ENCODE results near the gene TULP4.

The TULP4 gene

DNA sequence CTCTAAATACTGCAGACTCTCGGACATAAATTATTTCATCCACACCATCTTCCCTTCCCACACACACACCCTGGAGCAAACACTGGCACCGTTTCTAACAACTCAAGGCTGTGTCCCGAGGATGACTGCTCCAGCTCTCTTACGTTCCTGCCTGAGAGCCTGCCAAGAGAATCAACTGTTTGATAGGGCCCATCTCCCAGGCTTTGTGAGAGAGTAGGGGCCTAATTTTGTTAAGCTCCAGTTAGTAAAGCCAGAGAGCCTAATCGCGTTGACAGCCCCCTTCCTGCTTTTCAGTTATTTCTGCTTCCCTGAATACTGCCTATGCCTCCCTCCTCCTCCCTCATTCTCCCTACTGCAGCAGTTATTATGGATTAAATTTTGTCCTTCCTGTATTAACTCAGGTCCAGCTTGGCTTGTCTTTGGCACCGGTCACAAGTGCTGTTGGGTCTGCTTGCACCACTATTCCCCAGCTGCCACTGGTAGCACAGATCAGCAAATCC, 129.5 kb downstream of the TULP4 start (continued):
- TF ChIP-seq TCF4 (CRISPR knock-in tag; IDR thresholded peaks at IDR 0.05; ENCODE audit: borderline replicate concordance) (peak; percentile 39; the same call in 1 of the 2 replicates), ISL1 (CRISPR knock-in tag; IDR thresholded peaks at IDR 0.05) (peak; percentile 21; the same call in 1 of the 2 replicates), TOX (CRISPR knock-in tag; IDR thresholded peaks at IDR 0.05; ENCODE audit: borderline replicate concordance) (no peak), GLIS3 (CRISPR knock-in tag; IDR thresholded peaks at IDR 0.05) (no peak), ZNF70 (CRISPR knock-in tag; IDR thresholded peaks at IDR 0.05) (no peak)
- TF ChIP-seq, protein P1, sequence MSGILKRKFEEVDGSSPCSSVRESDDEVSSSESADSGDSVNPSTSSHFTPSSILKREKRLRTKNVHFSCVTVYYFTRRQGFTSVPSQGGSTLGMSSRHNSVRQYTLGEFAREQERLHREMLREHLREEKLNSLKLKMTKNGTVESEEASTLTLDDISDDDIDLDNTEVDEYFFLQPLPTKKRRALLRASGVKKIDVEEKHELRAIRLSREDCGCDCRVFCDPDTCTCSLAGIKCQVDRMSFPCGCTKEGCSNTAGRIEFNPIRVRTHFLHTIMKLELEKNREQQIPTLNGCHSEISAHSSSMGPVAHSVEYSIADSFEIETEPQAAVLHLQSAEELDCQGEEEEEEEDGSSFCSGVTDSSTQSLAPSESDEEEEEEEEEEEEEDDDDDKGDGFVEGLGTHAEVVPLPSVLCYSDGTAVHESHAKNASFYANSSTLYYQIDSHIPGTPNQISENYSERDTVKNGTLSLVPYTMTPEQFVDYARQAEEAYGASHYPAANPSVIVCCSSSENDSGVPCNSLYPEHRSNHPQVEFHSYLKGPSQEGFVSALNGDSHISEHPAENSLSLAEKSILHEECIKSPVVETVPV (CRISPR knock-in tag; IDR thresholded peaks at IDR 0.05), result no peak

DNA sequence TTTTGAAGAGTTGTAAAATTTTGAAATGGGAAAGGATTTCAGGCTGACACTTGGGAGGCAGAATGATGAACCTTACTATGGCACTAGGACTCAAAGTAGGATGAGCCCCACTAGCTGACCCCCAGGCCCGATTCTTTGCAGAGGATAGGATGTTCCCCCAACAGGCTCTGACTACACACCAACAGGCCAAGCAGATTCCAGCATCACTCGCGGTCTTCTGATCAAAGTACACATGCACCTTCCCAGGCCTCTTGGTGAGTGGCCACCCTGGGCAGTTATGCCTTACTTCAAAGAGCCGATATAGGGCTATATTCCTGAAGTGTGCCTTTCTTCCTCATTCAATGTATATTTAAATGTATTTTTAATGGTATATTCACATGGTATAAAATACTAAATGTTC, 130.0 kb downstream of the TULP4 start:
- ATAC-seq, result no peak
- TF ChIP-seq ISL1 (CRISPR knock-in tag; IDR thresholded peaks at IDR 0.05) (no peak), ZNF8 (CRISPR knock-in tag; IDR thresholded peaks at IDR 0.05) (no peak), TOX (CRISPR knock-in tag; IDR thresholded peaks at IDR 0.05; ENCODE audit: borderline replicate concordance) (no peak), ARNTL (CRISPR knock-in tag; IDR thresholded peaks at IDR 0.05; ENCODE audit: borderline replicate concordance, low read depth) (no peak), ZNF565 (CRISPR knock-in tag; conservative IDR thresholded peaks at IDR 0.05; ENCODE audit: low read depth) (no peak), ZC3H10 (CRISPR knock-in tag; IDR thresholded peaks at IDR 0.05) (no peak), ESRRG (CRISPR knock-in tag; IDR thresholded peaks at IDR 0.05) (no peak), ZFP3 (CRISPR knock-in tag; IDR thresholded peaks at IDR 0.05) (no peak), SNAI2 (CRISPR knock-in tag; IDR thresholded peaks at IDR 0.05) (no peak), RARB (CRISPR knock-in tag; IDR thresholded peaks at IDR 0.05) (no peak), ZNF70 (CRISPR knock-in tag; IDR thresholded peaks at IDR 0.05) (no peak), TCF4 (CRISPR knock-in tag; IDR thresholded peaks at IDR 0.05; ENCODE audit: borderline replicate concordance) (no peak), CSDC2 (CRISPR knock-in tag; IDR thresholded peaks at IDR 0.05) (no peak), ZFP30 (CRISPR knock-in tag; IDR thresholded peaks at IDR 0.05) (no peak)
- TF ChIP-seq, protein P2, sequence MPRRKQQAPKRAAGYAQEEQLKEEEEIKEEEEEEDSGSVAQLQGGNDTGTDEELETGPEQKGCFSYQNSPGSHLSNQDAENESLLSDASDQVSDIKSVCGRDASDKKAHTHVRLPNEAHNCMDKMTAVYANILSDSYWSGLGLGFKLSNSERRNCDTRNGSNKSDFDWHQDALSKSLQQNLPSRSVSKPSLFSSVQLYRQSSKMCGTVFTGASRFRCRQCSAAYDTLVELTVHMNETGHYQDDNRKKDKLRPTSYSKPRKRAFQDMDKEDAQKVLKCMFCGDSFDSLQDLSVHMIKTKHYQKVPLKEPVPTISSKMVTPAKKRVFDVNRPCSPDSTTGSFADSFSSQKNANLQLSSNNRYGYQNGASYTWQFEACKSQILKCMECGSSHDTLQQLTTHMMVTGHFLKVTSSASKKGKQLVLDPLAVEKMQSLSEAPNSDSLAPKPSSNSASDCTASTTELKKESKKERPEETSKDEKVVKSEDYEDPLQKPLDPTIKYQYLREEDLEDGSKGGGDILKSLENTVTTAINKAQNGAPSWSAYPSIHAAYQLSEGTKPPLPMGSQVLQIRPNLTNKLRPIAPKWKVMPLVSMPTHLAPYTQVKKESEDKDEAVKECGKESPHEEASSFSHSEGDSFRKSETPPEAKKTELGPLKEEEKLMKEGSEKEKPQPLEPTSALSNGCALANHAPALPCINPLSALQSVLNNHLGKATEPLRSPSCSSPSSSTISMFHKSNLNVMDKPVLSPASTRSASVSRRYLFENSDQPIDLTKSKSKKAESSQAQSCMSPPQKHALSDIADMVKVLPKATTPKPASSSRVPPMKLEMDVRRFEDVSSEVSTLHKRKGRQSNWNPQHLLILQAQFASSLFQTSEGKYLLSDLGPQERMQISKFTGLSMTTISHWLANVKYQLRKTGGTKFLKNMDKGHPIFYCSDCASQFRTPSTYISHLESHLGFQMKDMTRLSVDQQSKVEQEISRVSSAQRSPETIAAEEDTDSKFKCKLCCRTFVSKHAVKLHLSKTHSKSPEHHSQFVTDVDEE (CRISPR knock-in tag; IDR thresholded peaks at IDR 0.05), result no peak
- TF ChIP-seq, protein P3, sequence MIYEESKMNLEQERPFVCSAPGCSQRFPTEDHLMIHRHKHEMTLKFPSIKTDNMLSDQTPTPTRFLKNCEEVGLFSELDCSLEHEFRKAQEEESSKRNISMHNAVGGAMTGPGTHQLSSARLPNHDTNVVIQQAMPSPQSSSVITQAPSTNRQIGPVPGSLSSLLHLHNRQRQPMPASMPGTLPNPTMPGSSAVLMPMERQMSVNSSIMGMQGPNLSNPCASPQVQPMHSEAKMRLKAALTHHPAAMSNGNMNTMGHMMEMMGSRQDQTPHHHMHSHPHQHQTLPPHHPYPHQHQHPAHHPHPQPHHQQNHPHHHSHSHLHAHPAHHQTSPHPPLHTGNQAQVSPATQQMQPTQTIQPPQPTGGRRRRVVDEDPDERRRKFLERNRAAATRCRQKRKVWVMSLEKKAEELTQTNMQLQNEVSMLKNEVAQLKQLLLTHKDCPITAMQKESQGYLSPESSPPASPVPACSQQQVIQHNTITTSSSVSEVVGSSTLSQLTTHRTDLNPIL (CRISPR knock-in tag; IDR thresholded peaks at IDR 0.05; ENCODE audit: low read depth), result no peak
- TF ChIP-seq, protein P4, sequence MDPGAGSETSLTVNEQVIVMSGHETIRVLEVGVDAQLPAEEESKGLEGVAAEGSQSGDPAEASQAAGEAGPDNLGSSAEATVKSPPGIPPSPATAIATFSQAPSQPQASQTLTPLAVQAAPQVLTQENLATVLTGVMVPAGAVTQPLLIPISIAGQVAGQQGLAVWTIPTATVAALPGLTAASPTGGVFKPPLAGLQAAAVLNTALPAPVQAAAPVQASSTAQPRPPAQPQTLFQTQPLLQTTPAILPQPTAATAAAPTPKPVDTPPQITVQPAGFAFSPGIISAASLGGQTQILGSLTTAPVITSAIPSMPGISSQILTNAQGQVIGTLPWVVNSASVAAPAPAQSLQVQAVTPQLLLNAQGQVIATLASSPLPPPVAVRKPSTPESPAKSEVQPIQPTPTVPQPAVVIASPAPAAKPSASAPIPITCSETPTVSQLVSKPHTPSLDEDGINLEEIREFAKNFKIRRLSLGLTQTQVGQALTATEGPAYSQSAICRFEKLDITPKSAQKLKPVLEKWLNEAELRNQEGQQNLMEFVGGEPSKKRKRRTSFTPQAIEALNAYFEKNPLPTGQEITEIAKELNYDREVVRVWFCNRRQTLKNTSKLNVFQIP (CRISPR knock-in tag; IDR thresholded peaks at IDR 0.05; ENCODE audit: borderline replicate concordance, low read depth), result no peak

DNA sequence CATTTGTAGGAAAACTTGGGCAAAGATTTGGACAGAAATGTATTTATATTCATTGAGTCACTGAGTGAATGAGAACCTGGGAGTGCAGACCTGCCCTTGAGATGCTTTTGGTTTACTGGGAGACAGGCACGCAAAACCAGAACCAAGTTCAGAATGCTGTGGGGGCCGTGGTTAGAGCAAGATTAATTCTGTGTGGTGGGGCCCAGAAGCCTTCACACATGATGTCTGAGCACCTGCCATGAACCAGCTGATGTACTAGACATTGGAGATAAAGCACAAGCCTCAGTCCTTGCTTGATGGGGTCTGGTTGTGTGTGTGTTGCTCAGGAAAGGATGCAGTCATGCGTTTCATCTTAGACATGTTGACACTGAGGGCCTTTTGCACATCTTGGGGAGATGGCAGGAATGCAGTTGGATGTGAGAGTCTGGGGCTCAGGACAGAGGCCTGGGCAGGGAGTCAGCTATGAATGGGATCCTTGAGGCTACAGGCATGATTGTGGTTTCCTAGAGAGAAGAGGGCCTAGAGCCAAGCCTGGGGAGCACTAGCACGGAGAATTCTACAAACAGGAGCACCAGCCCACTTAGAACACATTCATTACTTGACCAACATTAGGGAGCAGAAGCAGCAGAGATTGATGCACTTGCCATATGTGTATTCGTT, 133.3 kb downstream of the TULP4 start:
- no peak for TF ChIP-seq TOX (CRISPR knock-in tag; IDR thresholded peaks at IDR 0.05; ENCODE audit: borderline replicate concordance)
- TF ChIP-seq TCF4 (CRISPR knock-in tag; IDR thresholded peaks at IDR 0.05; ENCODE audit: borderline replicate concordance), result no peak
- no peak for TF ChIP-seq OSR1 (CRISPR knock-in tag; IDR thresholded peaks at IDR 0.05)
- TF ChIP-seq, protein P2 (CRISPR knock-in tag; IDR thresholded peaks at IDR 0.05), result no peak
- TF ChIP-seq ZC3H10 (CRISPR knock-in tag; IDR thresholded peaks at IDR 0.05), result no peak
- TF ChIP-seq SNAI2 (CRISPR knock-in tag; IDR thresholded peaks at IDR 0.05), result no peak
- TF ChIP-seq ARNTL (CRISPR knock-in tag; IDR thresholded peaks at IDR 0.05; ENCODE audit: borderline replicate concordance, low read depth), result no peak
- TF ChIP-seq, protein P4 (CRISPR knock-in tag; IDR thresholded peaks at IDR 0.05; ENCODE audit: borderline replicate concordance, low read depth), result no peak
- no peak for TF ChIP-seq ZNF565 (CRISPR knock-in tag; conservative IDR thresholded peaks at IDR 0.05; ENCODE audit: low read depth)
- no peak for ATAC-seq

Measured in SK-N-SH treated with all-trans-retinoic acid at 6 μM for 48 hours (cell line).